Measurements from ENCODE around the gene MEGF6. TPM values are rescaled to one million over a fixed set of nuclear protein-coding genes. Genes with fewer than 3 reads are reported as not detected.

MEGF6 gene
- total RNA-seq, 1 donor from 2014 or later, result 9.5 TPM

DNA sequence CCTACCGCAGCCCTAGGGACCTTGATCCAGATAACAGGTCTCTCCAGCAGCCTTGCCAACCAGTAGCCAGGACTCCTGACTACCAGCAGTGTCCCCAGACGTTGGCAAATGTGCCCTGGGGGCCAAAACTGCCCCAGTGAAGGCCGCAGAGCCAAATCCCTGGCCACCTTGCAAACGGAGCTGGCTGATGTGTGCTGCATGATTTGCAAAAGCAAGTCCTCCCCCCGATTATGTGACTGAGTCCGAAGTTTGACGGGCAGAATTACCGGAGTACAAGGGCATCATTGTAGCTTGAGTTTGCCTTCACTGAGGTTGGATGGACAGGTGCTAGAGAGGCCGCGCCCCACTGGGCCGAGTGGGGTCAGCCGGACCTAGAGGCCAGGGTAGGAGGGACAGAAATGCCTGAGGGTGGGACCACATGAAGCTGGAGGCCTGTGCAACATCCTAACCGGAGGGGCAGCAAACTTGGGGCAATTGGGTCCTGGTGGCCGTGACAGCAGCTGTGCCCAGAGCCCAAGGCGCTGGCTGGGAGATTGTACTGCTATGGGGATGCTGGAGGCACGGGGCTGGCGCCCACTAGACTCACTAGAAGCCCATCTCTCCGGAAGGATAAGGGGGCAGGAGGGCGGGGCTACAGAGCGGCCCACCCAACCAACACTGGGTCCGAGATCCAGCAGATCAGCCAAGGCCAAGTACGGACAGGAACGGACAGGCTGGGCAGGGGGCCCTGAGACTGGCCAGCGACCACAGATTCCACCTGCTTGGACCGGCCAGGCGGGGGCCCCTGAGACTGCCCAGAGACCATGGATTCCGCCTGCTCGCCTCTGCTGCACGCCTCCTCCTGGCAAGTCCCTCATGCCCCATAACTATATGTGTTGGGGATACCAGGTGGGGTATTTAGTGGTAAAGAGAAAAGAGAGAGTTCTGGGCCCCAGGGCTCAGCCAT is 154.1 kb downstream of the MEGF6 start:
- TF ChIP-seq, protein P1, sequence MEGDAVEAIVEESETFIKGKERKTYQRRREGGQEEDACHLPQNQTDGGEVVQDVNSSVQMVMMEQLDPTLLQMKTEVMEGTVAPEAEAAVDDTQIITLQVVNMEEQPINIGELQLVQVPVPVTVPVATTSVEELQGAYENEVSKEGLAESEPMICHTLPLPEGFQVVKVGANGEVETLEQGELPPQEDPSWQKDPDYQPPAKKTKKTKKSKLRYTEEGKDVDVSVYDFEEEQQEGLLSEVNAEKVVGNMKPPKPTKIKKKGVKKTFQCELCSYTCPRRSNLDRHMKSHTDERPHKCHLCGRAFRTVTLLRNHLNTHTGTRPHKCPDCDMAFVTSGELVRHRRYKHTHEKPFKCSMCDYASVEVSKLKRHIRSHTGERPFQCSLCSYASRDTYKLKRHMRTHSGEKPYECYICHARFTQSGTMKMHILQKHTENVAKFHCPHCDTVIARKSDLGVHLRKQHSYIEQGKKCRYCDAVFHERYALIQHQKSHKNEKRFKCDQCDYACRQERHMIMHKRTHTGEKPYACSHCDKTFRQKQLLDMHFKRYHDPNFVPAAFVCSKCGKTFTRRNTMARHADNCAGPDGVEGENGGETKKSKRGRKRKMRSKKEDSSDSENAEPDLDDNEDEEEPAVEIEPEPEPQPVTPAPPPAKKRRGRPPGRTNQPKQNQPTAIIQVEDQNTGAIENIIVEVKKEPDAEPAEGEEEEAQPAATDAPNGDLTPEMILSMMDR (IDR thresholded peaks at IDR 0.05; ENCODE audit: borderline replicate concordance), result no peak
- no peaks in the 10 kb centered on the region for H3K36me3 ChIP-seq
- H3K9me3 ChIP-seq (replicated peaks), result no peaks in the 10 kb centered on the region
- no peak overlapping the region for H3K4me3 ChIP-seq
- no peak for DNase-seq
- peaks cover 19% of the 10 kb centered on the region for H3K27me3 ChIP-seq (ENCODE audit: low read depth)
- H3K27ac ChIP-seq (replicated peaks), result peak overlapping the region; percentile 71
- intact Hi-C loops (cut with micrococcal nuclease), result no loop called here
- H3K4me1 ChIP-seq, result peaks cover 73% of the 10 kb centered on the region

DNA sequence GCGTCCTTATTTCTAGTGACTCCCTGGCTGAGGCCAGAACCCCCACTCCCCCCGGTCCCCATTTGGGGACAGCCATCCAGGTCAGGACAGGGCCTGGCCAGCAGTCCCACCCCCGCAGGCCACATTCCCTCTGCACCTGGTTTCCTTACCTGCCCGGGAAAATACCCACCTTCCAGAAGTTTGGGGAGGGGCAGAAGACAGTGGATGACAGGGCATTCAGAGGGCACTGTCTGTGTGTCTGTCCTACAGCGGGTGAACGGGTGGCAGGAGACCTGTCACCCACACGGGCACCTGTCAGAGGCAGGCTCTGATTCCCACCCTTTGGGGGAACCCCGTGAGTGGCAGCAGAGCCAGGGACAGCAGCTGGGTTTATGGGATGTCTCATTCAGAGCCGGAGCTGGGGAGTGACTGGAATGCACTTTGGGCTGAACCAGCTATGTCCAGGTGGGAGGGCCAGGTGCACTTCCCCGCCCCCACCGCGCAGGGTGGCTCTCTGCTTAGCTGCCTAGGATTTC is 154.8 kb downstream of the MEGF6 start:
- intact Hi-C loops (cut with micrococcal nuclease), result no loop called here
- peaks cover 73% of the 10 kb centered on the region for H3K4me1 ChIP-seq
- H3K4me3 ChIP-seq, result no peak overlapping the region
- TF ChIP-seq, protein P1 (IDR thresholded peaks at IDR 0.05; ENCODE audit: borderline replicate concordance), result no peak
- DNase-seq, result no peak
- no peaks in the 10 kb centered on the region for H3K9me3 ChIP-seq (replicated peaks)
- H3K27me3 ChIP-seq (ENCODE audit: low read depth), result peaks cover 25% of the 10 kb centered on the region
- H3K27ac ChIP-seq (replicated peaks), result no peak overlapping the region
- no peaks in the 10 kb centered on the region for H3K36me3 ChIP-seq

DNA sequence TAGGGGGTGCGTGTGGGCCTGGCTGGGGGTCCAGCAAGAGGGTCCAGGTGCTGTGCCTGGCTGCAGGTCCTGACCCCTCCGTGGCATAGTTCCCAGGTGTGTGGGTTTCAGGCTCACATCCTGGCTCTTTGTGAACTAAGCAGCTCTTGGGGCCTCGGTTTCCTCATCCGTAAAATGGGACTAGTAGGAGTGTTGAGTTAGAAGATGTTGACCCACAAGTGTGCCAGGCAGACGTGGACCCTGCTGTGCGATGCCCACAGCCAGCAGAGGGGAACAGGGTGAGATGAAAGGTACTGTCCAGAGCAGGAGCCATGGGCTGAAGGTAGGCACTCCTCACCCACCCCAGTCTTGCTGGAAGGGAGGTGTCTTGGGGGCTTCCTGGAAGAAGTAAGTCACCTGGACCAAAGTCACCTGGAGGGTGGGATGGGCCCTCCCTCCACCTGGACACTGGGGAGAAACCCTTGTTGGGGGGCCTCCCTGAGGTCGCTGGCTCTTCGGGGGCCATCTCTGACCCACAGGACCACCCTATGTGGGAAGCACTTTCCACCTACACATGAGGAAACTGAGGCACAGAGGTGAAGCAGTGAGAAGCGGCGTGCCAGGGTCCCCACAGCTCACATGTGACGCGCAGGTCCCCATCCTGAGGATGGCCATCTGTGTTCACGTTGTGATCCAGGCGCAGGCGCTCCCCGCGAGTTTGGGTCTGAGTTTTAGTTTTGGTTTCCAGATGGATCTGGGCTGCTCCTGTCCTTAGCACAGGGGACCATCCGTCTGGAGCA is 155.4 kb downstream of the MEGF6 start:
- DNase-seq, result no peak
- H3K4me1 ChIP-seq, result peaks cover 68% of the 10 kb centered on the region
- intact Hi-C loops (cut with micrococcal nuclease), result no loop called here
- TF ChIP-seq, protein P1 (IDR thresholded peaks at IDR 0.05; ENCODE audit: borderline replicate concordance), result no peak
- no peaks in the 10 kb centered on the region for H3K9me3 ChIP-seq (replicated peaks)
- no peak overlapping the region for H3K4me3 ChIP-seq
- no peaks in the 10 kb centered on the region for H3K36me3 ChIP-seq
- peak overlapping the region; percentile 68 for H3K27ac ChIP-seq (replicated peaks)
- peaks cover 30% of the 10 kb centered on the region for H3K27me3 ChIP-seq (ENCODE audit: low read depth)

DNA sequence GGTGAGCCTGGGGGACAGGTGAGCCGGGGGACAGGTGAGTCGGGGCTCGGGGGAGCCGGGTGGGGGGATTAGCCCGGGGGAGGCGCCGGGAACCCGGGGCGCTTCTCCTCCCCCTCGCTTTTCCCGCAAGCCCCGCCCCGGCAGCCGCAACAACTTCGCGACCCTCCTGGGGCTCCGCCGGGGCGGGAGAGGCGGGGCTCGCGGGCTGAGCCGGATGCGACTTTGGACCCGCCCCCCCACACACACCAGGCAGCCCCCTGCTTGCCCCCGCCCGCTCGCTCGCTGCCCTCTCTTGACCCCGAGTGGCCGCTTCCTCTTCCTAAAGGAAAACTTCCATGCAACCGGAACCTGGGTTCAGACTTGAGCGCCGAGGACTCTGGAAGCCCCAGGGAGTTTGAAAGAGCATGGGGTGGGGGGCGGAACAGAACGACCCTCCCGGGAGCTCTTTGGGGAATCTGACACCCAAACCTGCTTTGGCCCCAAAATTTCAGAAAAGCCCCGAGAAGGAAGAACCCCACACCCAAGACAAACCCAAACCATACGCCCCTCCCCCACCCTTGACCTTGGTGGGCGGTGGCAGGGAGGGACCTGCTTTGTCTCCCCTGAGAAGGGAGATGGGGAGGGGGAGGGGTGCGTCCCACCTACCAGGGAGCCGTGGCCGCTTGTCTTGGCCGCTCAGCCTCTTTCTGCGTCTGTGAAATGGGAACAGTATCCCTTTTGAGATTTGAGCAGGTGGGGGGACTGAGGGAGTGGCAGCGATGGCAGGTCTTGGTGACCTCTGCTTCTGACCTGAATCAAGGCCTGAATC is 156.3 kb downstream of the MEGF6 start:
- TF ChIP-seq, protein P1 (IDR thresholded peaks at IDR 0.05; ENCODE audit: borderline replicate concordance), result no peak
- peak overlapping the region; percentile 68 for H3K27ac ChIP-seq (replicated peaks)
- H3K36me3 ChIP-seq, result no peaks in the 10 kb centered on the region
- intact Hi-C loops (cut with micrococcal nuclease), result no loop called here
- H3K4me1 ChIP-seq, result peaks cover 59% of the 10 kb centered on the region
- peak; percentile 46 for DNase-seq
- H3K4me3 ChIP-seq, result peak overlapping the region; percentile 72
- H3K9me3 ChIP-seq (replicated peaks), result no peaks in the 10 kb centered on the region
- peaks cover 38% of the 10 kb centered on the region for H3K27me3 ChIP-seq (ENCODE audit: low read depth)
